T-helper 2 cell (primary cell): Measurements from ENCODE around the gene FAM135A.
"Not testable (repeated sequence)": the region's sequence is repeated elsewhere in the genome, so short reads cannot be mapped to it uniquely, and the experiment has no call there.

Source experiments
- DNase-seq, 5 experiments: peaks; one replicate each; pipeline versions ENCODE4 v3.0.0 to v3.0.0-alpha.2; 2012 to 2022

FAM135A gene

DNA sequence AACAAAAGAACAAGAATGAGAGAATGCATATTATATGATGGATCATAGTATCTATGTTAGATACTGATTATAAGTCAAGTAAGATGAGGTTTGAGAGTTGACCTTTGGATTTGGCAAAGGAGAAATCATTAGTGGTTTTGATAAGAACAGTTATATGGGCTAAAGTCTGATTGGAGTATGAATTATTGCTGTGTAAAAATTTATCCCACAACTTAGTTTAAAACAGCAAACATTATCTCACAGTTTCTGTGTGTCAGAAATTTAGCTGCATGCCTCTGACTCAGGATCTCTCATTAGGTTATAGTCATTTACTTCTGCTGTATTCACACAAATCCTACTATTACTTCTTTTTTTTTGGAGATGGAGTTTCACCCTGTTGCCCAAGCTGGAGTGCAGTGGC, 56.7 kb downstream of the FAM135A start:
- no peak for DNase-seq

DNA sequence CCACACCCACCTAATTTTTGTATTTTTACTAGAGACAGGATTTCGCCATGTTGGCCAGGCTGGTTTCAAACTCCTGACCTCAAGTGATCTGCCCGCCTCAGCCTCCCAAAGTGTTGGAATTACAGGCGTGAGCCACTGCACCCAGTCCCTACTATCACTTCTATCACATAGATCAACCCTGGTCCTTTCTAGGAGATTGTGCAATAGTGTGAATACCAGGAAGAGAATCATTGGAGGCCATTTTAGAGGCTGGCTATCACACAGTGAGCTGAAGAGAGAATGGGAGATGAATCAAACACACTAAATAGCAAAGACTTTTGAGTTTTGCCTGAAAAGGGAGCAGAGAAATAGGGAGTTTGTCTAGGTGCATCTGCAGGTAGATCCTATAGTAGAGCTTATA, 57.2 kb downstream of the FAM135A start:
- not testable (repeated sequence) for DNase-seq

DNA sequence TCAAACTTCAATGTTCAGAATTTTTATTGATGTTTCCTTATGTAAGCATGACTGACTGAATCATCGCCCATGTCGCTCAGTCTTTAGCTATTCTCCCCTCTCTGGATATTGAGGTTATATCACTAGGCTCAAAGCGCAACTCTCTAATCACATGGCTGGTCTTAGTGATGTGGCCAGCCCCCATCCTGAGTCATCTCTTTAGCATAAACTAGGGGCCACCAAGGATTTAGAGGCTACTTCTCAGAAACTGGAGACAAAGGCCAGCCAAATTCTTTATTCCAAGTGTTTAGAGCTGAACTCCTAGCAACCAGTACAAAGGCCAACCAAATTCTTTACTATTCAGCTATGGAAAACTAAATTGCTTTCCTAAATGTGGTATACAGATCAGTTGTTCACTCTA, 61.4 kb downstream of the FAM135A start:
- DNase-seq, result no peak

DNA sequence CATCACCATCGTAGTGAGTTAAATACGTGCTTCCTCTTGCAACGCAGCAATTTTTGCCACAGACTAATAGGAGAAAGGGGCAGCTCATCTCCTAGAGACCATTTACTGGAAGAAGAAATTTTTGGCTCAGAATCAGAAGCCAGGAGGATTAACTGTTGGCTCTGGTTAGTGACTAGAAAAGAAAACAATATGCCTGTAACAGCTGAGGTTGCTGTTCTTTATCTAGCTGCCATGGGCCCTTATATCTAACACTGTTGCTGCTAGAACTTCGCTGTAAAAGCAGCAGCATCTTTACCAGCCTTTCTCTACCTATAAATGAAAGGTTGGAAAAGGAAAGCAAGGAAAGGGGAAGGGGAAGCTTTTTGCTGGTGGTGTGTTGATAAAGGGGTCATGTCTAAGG, 65.9 kb downstream of the FAM135A start:
- DNase-seq, result no peak

DNA sequence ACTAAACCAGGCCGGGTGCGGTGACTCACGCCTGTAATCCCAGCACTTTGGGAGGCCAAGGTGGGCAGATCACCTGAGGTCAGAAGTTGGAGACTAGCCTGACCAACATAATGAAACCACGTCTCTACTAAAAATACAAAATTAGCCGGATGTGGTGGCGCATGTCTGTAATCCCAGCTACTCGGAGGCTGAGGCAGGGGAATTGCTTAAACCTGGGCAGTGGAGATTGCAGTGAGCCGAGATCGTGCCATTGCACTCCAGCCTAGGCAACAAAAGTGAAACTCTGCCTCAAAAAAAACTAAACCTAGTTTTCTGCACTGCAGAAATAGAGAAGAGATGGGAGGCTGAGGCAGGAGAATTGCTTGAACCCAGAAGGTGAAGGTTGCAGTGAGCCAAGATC, 73.3 kb downstream of the FAM135A start:
- DNase-seq, result not testable (repeated sequence)

DNA sequence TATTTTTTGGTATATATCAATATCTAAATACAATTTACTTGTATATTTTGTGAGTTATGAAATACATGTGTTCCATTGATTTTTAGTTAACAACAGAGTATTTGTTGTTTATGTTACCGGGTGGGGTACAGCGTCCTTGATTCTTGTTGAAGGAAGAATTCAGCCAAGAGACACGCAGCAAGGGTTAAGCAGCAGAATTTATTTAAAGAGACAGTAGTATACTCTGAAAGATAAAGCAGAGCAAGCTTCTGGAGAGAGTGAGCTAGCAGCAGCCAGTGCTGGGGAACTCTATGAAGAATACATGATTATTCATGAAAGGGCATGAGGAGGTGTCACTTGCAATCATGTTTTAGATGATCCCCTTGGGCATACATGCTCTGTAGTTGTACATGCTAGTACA, 76.1 kb downstream of the FAM135A start:
- DNase-seq, result no peak

DNA sequence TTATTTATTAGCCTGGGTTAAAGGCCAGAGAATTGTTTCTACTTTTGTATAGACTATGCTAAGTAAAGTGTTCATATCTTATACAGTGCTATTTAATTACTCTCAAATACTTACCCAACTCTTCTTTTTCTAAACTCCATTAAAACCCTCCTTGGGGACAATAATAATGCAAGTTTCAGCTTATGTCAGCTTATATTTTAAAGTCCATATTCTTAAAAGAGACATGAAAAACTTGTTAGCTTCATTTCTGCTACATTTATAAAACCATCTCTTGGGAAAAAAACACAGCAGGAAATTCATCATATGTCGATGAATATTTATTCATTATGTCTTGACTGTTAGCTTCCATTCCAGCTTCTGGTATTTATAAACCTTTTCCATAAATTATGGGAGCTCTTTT, 81.5 kb downstream of the FAM135A start:
- DNase-seq, result no peak

DNA sequence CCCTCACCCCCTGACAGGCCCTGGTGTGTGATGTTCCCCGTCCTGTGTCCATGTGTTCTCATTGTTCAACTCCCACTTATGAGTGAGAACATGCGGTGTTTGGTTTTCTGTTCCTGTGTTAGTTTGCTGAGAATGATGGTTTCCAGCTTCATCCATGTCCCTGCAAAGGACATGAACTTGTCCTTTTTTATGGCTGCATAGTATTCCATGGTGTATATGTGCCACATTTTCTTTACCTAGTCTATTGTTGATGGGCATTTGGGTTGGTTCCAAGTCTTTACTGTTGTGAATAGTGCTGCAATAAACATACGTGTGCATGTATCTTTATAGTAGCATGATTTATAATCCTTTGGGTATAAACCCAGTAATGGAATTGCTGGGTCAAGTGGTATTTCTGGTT, 82.5 kb downstream of the FAM135A start:
- not testable (repeated sequence) for DNase-seq

DNA sequence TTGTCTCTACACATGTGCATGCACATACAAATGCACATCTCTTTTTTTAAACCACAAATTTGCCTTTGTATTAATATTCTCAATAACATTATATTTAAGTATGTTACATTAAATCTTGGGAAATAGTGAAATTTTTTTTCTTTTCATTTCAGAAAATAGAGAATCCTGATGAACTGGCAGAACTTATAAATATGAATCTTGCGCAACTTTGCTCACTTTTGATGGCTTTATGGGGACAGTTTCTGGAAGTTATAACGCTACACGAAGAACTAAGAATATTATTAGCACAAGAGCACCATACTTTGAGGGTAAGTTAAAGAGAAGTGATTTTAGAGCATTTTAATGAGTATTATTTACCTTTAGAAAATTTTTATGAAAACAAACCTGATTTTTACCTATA, 89.2 kb downstream of the FAM135A start:
- DNase-seq, result no peak

DNA sequence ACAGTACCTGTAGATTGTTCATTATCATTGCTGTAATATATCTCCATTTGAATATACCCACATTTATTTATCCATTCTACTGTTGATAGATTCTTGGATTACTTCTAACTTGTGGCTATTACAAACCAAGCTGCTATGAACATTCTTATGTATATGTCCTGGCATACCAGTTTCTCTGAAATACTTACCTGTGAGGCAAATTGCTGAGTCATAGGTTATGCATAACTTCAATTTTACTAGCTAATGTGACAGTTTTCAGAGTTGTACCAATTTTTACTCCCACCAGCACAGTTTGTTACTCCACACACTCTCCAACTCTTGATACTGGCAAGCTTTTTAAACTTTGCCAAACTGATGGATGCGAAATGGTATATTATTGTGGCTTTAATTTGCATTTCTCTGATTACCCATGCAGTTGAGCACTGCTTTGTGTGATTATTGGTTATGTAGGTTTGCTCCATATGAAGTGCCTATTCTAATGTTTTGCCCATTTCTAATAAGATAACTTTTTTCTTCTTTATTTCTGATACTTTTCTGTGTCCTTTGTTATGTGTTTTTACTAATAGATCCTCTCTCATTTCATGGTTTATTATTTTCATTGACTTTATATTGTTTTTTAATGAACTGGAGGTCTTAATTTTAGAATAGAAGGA, 90.6 kb downstream of the FAM135A start:
- DNase-seq, result no peak

DNA sequence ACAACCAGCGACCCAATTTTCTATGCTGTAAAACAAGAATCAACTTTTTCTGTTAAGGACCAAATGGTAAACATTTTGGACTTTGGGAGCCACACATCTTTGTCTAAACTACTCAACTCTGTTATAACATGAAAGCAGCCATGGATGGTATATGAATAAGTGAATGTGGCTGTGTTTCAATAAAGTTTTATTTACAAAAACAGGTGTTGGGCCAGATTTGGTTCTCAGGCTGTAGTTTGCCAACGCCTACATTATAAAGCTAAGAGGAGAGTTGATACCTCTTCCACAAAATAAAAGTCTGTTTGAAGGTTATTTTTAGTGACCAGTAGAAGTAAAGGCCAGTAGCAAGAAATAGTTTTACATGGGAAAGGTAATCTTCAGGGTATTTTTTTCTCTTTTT, 93.0 kb downstream of the FAM135A start:
- DNase-seq, result no peak

DNA sequence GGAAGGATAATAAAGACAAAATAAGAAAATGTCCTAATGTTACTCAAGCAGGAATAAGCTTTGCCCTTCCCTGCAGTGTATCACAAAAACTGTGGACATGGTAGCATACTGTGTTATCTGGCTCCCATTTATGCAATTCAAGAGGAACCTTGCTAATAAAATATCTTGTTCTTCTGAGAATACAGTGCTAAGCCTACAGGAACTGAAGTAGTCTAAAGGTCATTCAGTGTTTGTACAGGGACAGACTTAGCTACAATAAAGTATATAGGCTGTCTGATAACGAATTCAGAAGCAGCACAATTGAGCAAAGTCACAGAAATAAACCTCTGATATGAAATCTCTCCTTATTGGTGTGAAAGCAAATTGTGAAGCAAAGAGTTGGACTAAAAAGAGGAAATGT, 93.9 kb downstream of the FAM135A start:
- DNase-seq, result no peak

DNA sequence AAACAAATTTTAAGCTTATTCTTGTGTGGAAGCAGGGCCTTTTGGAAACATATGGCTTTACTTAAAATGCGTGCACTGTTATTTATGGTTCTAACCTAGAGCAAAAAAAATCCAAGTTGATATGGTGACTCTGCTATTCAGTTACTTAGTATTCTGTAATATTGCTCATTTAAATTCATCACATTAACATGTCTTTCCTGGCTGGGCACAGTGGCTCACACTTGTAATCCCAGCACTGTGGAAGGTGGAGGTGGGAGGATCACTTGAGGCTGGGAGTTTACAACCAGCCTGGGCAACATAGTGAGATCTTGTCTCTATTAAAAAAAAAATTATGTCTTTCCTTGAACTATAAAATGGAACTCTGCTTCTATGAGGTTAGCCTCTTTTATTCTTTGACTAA, 95.6 kb downstream of the FAM135A start:
- no peak for DNase-seq

DNA sequence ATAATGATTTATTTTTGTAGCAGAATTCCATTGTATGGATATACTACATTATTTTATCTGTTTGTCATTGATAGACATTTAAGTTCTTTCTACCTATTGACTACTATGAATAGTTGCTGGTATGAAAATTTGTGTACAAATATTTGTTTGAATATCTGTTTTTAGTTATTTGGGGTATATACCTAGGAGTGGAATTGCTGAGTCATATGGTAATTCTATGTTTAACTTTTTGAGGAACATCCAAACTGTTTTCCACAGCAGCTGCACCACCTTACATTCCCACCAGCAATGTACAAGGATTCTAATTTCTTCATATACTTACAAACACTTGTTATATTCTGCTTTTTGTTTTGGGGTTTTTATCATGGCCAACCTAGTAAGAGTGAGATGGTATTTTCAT, 97.3 kb downstream of the FAM135A start:
- DNase-seq, result no peak

DNA sequence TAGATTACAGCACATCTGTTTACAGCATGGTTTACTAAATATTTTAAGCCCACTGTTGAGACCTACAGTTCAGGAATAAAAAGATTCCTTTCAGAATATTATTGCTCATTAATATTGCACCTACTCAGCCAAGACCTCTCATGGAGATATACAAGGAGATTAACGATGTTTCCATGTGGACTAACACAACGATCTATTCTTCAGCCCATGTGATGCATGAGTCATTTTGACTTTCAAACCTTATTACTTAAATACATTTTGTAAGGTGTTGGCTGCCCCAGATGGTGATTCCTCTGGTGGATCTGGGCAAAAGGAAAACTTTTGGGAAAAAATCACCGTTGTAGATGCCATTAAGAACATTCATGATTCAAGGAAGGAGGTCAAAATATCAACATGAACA, 105.4 kb downstream of the FAM135A start:
- DNase-seq, result no peak

DNA sequence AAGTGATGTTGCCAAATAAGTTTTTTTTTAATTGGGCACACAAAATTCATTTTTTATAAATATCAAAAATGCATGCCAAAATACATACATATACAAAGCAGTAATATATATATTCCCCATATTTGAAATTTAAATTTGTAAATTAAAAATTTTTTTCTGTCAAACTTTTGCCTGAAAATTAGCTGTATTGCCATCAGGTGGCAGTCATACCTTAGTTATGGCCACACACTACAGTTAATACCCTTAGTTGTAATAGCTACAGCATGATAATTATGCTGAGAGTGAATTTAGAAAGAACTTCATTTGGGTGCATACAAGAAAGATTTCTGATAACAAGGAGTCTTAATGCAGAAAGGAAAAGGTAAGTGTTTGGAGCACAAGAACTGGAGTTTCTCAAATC, 107.3 kb downstream of the FAM135A start:
- peak in 1 of 5 experiments; percentile 37 for DNase-seq

DNA sequence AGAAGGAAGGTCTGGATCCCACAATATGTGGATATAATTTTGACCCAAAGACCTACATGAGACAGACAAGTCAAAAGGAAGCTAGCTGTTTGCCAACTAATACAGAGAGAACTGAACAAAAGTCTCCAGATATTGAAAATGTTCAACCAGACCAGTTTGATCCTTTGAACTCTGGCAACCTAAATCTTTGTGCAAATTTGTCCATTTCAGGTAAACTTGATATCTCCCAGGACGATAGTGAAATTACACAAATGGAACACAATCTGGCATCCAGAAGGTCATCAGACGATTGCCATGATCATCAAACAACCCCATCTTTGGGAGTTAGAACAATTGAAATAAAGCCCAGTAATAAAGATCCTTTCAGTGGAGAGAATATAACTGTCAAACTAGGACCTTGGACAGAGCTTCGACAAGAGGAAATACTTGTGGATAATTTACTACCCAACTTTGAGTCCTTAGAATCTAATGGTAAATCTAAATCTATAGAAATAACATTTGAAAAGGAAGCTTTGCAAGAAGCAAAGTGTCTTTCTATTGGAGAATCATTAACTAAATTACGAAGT, 111.5 kb downstream of the FAM135A start:
- DNase-seq, result no peak

DNA sequence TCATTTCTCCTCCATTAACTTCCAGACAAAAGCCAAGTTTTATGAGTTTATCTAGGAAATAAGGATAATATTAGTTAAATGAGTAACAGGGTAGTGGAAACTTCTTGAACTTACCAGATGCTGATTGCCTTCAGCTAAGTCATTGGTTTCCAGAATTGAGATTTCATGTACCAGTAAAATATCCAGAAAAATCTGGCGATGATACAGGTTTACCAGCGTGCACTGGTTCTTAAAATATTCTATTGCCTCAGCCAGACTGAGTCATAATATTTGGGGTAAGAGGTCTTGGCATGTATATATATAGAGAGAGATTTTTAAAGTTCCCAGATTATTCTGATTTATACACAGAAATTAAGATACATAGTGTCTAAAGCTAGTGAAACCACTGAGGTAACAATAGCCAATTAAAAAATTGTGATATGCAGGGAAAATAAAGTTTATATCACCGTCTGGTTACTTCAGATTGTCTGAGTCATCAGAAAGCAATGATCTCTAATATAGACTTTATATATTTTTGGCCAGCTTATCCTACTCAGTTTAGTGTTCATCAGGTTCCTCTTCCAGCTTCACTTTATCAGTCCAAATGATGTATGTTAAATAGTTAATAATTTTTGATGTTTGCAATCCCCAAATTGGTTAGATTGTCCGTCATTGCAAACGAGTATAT, 113.9 kb downstream of the FAM135A start:
- no peak for DNase-seq

DNA sequence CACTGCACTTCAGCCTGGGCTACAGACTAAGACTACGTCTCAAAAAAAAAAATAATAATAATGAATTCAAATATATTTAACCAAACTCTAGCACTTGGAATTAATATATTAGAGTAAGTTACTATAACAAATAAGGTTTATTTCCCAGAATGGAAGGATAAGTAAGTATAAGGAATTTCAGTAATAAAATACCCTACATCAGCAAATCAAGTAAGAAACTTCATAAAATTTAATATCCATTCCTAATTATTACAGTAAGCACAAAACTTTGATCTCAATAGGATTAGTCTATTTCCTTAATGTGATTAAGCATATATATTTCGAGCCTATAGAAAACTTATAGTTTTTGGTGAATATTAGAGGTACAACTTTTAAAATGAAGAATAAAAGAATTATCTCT, 116.7 kb downstream of the FAM135A start:
- no peak for DNase-seq

DNA sequence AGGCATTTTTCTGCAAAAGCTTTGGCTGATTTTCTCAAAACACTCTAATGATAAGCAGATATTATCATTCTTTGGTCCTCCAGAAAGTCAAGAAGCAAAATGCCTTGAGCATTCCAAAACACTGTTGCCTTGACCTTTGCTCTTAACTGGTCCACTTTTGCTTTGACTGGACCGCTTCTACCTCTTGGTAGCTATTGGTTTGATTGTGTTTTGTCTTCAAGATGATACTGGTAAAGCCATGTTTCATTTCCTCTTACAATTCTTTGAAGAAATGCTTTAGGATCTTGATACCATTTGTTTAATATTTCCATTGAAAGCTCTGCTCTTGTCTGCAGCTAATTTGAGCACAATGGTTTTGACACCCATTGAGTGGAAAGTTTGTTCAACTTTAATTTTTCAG, 117.8 kb downstream of the FAM135A start:
- DNase-seq, result no peak

DNA sequence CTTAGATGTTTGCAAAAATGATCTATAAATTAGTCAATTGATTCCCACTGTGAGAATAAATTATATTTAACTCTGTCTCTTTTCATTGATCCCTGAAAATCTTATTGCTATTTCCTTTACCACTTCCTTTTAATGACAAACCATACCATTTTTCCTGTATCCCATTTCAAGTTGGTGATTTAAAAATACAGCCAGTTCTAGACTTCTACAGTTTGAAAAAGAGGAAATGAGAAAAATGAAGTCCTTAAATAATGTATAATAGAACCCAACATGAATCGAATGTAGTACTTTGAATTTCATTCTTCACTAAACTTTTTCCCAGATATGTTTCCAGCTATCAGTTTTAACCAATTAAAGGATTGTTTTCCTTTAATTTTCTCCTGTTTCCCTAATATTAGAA, 124.0 kb downstream of the FAM135A start:
- no peak for DNase-seq

DNA sequence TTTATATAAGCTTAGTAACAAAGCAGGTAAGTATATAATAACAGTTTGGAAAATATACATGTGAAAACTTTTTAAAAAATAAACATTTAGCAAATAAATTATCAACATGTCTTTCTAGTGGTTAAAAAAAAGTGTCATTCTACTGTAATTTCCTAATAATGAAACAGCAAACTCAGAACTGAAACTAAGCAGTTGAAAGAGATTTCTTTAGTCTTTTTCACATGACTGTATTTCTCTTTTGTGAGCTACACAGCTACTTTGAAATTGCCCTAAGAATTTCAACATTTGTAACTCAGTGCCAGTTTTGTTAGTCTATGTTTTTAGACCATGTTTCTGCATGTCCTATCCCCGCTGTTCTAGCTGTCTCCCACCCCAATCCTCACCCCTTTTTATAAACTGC, 125.1 kb downstream of the FAM135A start:
- peak in 1 of 5 experiments; percentile 10 for DNase-seq

DNA sequence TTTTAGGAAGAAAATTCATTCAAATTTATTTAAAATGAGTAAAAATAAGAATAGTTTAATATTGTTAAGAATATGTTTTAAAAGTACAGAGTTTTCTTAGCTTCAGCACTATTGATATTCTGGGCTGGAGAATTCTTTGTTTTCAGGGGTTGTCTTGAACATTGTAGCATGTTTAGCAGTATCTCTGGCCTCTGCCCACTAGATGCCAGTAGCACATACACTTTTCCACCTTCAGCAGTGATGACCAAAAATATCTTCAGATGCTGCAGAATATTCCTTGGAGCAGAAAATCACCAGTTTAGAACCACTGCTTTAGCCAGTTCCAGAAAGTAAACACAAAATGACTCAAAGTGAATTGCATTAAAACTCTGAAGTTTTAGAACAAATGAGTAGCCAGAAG, 134.0 kb downstream of the FAM135A start:
- DNase-seq, result peak in 1 of 5 experiments; percentile 27

DNA sequence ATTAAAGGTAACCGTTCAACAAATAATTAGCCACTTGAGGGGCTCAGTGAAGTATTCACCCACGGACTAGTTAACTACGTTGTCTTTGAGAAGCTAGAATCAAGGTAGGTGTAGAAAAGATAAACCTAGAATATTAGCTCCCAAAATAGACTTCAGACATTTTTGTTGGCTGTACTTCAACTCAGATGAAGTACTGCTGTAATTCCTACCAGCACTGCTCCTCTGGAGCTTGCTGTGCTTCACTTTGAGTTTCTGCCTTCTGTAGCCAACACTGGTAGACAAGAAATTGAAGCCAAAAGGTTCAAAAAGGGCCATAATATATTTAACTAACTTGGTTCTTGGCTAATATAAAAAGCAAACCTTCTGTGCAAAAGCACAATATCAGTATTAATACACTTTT, 134.6 kb downstream of the FAM135A start:
- DNase-seq, result no peak

DNA sequence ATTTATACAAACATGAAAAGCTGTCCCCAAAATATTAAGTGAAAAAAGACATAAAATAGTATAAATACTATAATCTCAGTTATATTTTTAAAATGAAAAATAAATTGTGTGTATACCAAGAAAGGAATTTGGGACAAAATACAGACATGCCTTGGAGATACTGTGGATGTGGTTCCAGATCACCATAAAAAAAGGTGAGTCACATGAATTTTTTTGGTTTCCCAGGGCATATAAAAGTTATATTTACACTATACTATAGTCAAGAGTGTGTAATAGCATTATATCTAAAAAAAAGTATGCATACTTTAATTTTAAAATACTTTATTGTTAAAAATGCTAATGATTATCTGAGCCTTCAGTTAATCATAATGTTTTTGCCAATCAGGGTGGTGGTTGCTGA, 136.0 kb downstream of the FAM135A start:
- no peak for DNase-seq
